Cardiac septum (tissue), 1 donor: ENCODE measurements around the gene STXBP4. TPM values are rescaled to one million over a fixed set of nuclear protein-coding genes. Genes with fewer than 3 reads are reported as not detected.

Source experiments
- DNase-seq: peaks from one replicate; pipeline ENCODE4 v3.0.0-alpha.2; 2020; ENCODE audit warnings: low spot score
- intact Hi-C: fragments of 100-400 bp; cut with DNase I; formaldehyde crosslinking; loops from one replicate; pipeline ENCODE4 v1.14.0; 2022
- long read RNA-seq: library from polyadenylated mRNA; unstranded; transcript quantifications from one replicate; pipeline ENCODE4 v2.0.0, GENCODE V29; 2021
- total RNA-seq: library from RNA; stranded (reverse); fragmentation: NEBNext Ultra II Directional; extraction: Animal tissue kit (Norgen Biotek cat#: 25700); gene quantifications from one replicate; pipeline ENCODE4 v1.2.1, GENCODE V29; 2021
- donor health status: DM: no; HTN: no; CAD: no.

The STXBP4 gene, protein sequence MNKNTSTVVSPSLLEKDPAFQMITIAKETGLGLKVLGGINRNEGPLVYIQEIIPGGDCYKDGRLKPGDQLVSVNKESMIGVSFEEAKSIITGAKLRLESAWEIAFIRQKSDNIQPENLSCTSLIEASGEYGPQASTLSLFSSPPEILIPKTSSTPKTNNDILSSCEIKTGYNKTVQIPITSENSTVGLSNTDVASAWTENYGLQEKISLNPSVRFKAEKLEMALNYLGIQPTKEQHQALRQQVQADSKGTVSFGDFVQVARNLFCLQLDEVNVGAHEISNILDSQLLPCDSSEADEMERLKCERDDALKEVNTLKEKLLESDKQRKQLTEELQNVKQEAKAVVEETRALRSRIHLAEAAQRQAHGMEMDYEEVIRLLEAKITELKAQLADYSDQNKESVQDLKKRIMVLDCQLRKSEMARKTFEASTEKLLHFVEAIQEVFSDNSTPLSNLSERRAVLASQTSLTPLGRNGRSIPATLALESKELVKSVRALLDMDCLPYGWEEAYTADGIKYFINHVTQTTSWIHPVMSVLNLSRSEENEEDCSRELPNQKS
- total RNA-seq, result 7.3 TPM
- long read RNA-seq, partial matches to known transcripts, result 0 of 4 reads
- long read RNA-seq, other reads (novel, unspliced or antisense), result 4 of 4 reads

DNA sequence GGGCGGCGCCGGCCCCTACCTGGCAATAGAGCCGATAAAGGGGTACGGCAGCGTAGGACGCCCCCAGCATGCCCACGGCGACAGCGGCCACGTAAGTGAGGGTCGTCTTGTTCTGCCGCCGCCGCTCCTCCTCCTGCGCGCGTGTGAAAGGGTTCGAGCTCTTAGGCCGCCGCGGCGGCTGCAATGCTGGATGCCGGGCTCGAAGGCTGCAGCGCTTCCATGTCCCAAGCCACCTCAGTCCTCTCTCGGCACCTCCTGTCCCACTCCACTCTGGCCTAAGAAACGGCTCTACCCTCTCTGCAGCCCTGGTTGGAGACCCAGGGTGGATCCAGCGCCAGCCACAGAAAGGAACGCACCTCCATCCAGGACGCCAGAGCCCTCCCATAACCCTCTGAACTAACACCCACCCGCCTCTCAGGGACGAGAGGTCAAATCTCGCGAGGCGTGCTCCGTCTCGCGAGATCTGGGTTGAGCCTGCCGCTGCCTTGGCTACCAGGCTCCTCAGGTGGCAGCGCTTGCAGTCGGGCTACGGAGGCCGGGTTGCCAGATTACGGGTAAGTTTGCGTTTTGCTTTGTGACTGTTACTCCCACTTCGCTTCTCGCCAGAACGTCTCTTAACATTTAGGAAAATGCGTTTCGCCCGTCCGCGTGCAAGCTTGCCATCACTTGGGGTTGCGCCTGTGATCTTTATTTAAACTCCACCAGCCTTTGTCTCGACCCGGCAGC is at the start of gene STXBP4, which contains the start of gene COX11:
Gene STXBP4, plus strand, starts transcription at position 504 of the 726 bp plus-strand sequence. CDS start 17,455 bp downstream, outside the sequence.
Gene COX11, minus strand, starts transcription at position 393 of the 726 bp plus-strand sequence. Its CDS starts 8 bp downstream, at position 385.
- intact Hi-C loops, result no loop called here
- DNase-seq, result peak; percentile 97

DNA sequence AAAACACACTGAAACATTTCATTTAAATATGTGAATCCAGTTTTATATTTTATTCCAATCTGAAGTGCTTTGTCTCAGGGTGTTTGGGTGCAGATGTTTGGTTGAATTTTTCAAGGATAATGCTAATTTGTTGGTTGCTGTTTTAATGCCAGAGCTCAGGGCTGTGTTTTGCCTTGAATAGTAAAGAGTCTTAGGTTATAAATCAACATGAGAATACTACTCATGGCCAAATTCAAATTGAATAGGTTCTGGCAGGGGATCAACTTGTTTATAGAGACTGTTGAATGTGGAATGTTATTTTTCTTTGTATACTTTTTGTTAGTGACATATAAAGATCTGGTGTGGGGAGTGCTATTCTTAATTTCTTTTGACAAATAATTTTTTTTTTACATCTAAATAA is 49.1 kb upstream of the STXBP4 start:
- DNase-seq, result no peak
- intact Hi-C loops, result no loop called here

DNA sequence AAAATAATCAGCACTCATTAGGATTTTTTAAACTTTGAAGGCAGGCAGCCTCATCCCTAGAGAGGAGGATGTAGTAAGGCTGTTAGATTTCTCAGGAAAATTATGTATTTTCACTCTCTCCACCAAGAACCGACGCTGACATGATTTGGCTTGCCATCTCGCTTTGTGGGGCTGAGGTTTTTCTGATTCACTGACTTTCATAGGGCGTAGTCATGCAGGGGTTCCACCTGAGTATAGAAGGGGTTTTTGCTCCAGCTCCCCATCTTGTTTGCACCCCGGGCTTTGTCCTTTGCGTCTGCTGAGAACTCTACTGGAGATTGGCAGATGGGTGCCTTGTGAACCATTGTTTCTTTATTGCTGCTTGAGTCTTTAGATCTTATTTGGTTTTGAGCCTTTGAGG is 47.7 kb upstream of the STXBP4 start:
- DNase-seq, result no peak
- intact Hi-C loops, result no loop called here

DNA sequence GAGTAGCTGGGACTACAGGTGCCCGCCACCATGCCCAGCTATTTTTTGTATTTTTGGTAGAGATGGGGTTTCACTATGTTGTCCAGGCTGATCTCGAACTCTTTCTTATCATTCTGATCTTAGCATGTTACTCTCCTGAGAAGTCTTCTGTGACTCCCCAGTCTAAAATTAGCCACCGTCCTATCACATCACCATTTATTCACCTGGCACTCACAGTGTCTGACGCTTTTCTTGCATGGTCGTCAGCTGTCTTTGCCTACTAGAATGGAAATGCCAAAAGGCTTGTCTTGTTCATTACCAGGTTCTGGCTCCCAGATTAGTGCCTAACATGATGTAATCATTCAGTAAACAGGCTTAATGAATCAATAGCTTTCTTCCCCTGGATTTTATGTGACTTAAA is 44.2 kb upstream of the STXBP4 start:
- intact Hi-C loops, result no loop called here
- DNase-seq, result no peak

DNA sequence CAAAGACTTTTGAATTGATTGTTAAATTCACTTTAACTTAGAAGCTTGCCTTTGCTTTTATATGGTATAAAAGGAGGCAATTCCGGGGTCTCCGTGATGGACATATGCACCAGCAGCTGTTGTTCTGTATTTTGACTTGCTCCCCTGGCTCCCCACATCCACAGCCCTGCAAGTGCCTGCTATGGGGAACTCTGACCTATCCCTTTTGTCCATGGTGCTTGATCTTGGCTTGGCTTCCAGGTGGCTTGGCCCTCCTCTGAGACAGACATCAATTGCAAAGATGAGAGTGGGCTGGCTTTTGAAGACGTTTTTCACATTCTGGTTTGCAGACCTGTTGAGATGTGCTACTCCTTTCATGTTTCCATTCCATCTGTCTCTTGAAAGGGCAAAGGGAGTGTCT is 41.0 kb upstream of the STXBP4 start:
- DNase-seq, result no peak
- intact Hi-C loops, result no loop called here

DNA sequence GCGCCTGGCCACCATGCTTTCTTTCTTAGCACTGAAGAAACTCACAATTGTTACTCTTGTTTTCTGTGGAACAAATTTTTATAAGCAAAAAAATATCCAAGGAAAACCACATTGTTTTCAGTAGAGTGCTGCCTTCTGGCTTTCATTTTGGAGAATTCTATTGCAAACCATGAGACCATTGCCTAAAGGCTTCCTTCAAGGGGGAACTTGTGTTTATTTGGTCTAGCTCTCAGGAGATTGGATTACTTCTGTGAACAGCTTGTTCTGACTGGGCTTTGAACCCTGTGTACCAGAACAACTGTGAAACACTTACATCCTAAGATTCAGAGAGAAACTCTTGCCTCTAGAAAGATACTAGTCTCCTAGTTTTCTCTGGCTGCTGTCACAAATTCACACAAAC is 35.9 kb upstream of the STXBP4 start:
- intact Hi-C loops, result no loop called here
- no peak for DNase-seq

DNA sequence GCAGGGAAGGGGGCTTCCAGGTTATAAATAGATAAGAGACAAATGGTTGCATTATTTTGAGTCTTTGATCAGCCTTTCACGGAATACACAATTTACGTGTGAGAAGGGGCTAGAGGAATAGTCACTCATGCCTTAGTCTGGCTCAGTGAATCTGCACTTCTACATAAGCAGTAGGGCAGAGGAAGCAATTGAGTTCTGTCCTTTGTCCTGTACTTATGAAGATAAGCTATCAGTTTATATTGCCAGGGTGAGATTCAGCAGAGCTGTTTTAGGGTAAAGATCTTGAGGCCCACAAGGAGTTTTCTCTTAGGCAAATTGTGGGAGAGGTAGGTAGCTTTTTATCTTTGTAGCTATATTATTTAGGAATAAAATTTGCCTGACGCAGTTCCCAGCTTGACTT is 34.6 kb upstream of the STXBP4 start:
- intact Hi-C loops, result no loop called here
- DNase-seq, result no peak

DNA sequence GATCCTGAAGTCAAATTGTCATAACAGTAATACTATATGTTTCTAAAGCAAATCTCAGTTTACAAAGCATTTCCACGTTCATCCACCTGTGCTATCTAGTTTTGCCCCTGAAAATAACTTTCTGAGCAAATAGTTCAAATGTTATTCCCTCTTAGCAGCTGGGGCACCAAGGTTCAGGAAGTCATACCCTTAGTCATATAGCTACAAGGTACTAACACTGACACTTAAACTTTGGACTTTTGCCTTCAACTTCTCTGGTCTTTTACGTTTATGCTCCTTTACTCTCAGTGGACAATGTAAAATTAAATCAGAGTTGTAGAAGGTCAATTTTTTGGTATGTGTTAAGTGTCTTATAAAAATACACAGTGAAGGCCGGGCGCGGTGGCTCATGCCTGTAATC is 33.1 kb upstream of the STXBP4 start:
- intact Hi-C loops, result no loop called here
- DNase-seq, result no peak

DNA sequence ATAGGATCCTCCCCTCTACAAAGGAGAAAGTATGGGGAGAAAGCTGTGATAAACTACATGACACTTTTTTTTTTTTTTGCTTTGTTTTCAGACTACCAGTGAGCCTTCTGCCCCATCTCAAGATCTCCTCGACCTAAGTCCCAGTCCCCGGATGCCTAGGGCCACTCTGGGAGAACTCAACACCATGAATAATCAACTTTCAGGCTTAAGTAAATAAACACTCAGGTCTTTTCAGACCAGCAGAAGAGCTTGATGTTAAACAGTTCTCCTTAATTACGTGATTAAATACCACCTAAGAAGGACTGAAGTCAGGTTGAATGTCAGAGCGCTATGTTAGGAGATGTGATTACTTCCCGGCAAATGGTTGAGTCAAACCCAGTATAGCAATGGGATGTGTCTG is 31.5 kb upstream of the STXBP4 start:
- intact Hi-C loops, result loop anchor here (2.0 kb wide), 1 partner anchor 24 kb away; no protein-coding TSS in a partner anchor
- no peak for DNase-seq

DNA sequence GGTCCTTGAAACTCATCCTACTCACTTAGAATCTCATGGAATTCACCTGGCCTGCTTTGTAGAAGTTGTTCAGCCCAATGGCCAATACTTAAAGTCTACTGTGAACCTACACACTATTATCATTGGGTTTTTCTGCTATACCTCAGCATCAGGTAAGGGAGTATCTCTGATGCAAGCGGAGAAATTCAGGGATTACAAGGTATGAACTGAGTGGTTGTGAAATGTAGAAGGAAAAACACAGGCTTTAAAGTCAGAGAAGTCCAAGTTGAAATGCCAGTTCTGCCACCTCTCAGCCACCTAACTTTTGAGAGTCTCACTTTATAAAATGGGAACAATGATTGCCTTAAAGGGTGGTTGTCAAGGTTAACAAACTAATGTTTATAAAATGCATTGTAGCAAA is 31.1 kb upstream of the STXBP4 start:
- intact Hi-C loops, result loop anchor here (2.0 kb wide), 1 partner anchor 25 kb away; no protein-coding TSS in a partner anchor
- no peak for DNase-seq

DNA sequence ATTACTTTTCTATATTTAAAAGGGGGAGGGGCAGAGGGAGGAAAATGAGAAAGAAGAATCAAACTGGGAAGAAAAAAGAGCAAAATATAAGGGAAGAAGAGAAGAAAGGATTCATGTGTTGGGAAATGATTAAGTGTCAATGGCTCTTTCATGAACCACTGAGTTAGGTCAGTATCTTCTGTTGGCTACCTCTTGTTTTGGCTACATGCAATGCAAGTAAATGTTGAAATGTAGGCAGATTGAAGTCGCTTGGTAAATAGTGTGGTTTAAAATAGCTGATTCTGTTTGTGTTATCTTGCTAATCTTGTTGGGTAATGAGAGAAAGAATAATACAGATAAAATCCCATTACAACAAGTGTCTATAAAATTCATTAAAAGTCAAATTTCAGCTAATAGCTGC is 27.3 kb upstream of the STXBP4 start:
- intact Hi-C loops, result no loop called here
- DNase-seq, result no peak

DNA sequence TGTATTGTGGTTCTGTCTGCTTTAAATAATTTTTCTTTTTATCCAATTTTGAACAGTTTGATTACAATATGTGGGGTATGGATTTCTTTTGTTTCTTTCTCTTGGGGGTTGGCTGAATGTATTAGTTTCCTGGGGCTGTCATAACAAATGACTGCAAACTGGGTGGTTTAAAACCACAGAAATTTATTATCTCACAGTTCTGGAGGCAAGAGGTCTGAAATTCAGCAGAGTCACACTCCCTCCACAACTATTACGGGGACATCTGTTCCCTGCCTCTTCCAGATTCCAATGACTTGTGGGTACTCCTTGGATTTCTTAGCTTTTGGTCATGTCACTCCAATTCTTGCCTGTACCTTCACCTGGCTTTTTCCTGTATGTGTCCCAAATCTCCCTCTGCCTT is 23.8 kb upstream of the STXBP4 start:
- intact Hi-C loops, result no loop called here
- no peak for DNase-seq

DNA sequence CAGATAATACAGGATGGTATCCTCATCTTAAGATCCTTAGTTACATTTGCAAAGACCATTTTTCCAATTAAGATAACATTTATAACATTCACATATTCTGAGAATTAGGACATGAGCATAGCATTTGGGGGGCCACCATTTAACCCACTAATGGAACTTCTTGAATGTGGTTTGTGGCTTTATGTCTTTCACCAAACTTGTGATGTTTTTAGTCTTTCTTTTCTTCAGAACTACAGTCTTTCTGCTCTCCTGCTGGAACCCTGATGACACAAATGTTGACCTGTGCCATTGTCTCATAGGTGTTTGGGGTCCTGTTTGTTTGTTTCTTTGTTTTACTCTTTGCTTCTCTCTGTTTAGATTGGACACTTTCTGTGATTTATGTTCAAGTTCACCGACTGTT is 23.3 kb upstream of the STXBP4 start:
- intact Hi-C loops, result no loop called here
- no peak for DNase-seq

DNA sequence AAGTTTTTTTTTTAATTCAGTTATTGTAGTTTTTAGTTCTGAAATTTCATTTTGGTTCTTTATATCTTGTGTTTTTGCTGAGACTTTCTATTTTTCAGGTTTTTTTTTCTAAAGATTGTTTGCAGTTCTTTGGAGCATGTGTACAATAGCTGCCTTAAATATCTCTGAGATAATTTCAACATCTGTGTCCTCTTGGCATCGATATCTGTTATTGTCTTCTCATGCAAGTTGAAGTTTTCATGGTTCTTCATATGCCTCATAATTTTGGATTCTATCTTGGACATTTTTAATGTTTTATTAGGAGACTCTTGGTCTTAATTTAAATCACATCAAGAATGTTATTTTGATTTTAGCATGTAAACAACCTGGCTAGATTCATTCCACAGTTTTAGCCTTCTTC is 22.9 kb upstream of the STXBP4 start:
- intact Hi-C loops, result no loop called here
- DNase-seq, result no peak

DNA sequence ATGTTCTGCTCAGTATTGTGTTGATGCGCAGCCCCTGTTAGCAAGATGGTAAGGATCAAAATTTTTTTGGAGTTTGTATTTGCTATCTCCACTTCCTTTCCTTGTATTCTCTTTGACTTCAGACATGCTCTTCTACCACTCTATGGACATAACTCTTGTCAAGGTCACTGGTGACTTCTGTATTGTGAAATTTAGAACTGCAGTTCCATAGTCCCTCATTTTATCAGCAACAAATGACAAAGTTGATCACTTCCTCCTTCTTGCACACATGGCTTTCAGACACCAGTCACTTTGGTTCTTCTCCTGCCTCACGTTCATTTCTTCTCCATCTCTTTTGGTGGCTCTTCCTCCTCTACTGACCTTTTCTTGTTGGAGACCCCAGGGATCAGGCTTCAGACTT is 21.2 kb upstream of the STXBP4 start:
- no peak for DNase-seq
- intact Hi-C loops, result no loop called here

DNA sequence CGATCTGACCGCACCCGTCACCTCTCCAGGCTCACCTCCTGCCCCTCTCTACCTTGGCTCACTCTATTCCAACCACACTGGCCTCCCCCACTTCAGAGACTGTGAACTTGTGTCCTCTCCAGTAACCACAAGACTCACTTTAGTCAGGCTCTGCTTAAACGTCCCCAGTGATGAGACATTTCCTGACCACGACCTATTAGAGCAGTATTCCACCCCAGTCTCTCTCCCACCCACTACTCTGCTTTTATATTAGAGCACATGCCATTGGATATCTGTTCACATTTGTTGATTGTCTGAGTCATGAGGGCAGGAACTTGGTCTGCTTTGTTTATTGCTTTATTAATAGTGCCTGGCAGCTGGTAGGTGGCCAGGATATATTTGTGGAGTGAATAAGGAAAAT is 20.2 kb upstream of the STXBP4 start:
- no peak for DNase-seq
- intact Hi-C loops, result no loop called here

DNA sequence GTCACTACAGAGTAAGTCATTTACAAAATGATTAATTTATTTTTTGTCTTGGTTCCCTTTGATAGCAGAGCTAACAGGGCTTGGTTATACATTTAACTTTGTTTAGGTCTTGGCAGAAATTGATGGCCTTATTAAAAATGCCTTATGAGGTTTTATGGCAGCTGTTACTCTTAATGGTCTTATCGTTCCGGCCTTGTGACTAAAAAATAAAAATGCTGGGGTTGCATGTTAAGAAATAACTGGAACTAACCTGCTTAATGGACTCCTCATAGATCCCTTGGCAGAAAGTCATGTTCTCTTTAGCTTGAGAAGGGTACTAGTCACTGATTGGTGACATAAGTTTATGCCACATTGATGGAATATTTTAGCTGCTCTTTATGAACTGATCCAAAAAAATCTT is 18.4 kb upstream of the STXBP4 start:
- DNase-seq, result no peak
- intact Hi-C loops, result no loop called here

DNA sequence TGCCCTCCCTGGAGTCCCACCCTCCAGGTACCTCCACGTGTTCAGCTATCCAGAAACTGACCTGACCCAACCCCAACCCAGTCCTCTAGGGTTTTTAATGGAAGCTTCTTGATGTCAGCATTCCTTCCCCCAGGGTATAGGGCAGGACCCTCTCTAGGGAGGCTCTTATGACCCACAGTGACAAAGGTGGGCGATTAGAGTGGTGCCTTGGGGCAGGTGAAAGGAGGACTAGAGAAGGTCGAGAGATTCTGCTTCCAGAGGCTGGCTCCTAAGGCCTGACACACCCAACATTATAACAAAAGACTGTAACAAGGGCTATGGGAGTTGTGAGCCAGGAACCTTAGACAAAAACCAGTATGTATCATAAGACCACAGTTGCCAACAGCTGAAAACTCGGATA is 17.3 kb upstream of the STXBP4 start:
- DNase-seq, result no peak
- intact Hi-C loops, result no loop called here

DNA sequence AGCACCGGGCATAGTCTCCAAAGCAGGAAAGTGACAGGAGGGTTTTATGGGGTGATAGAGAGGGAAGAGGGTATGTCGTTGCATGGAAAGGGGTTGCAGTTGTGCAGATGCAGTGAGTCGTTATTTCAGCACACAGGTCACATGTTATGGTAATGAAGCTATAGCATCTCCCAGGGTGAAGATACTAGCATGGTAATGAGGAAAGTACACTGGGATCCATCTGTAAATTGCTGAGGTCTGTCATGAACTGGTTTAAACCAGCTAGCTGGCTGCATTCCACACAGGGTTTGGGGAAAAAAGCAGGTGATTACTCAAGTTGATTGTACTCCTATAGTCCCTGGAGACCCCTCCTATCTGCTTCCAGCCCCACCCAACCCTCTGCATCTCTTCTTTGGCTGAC is 11.8 kb upstream of the STXBP4 start:
- intact Hi-C loops, result no loop called here
- DNase-seq, result no peak

DNA sequence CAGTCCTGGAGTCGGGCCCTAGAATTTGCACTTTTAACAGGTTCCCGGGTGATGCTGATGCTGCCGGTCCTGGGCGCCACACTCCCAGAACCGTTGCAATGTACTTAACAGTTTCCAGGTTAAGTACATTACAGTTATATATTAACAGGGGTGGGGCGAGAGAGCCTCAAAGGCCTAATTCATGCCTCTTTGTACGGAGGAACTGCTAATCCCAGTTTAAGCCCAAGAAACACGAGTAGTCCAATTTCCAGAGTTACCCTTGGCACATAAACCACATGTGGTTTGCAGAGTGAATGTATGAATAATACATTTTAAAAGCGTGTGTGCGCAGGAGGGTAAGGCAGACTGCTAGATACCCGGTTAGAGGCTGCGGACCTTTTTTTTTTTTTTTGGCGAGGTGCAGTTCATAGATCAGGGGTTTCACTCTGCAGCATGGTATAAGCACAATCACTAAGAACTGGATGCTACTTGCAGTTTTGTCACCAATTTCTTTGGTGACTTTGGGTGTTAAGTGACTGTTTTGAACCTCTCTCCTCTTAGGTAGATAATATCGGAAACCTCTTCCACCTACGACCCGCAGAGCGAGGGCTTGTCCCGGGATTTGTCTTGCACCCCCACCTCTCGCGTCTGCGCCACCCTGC is 824 bp upstream of the STXBP4 start:
- intact Hi-C loops, result no loop called here
- DNase-seq, result no peak
